GM18909 (cell line): ENCODE results near the gene ACOX3.
"Not testable (repeated sequence)": the region's sequence is repeated elsewhere in the genome, so short reads cannot be mapped to it uniquely, and the experiment has no call there.

Experiments
- ATAC-seq: cut with Tn5 transposase; IDR thresholded peaks from one replicate; pipeline ENCODE4 v1.9.1; 2021; ENCODE audit warnings: mild to moderate bottlenecking; ENCODE audit not compliant: unreplicated experiment, poor library complexity

ACOX3 gene

GRCh38 chr4:8359193-8359592 lies 81.3 kb downstream of the ACOX3 start:
- no peak for ATAC-seq

- ATAC-seq: no peak
Observed at GRCh38 chr4:8356856-8357255, 83.7 kb downstream of the ACOX3 start.

- ATAC-seq: no peak
Observed at GRCh38 chr4:8355864-8356565, 84.5 kb downstream of the ACOX3 start.

GRCh38 chr4:8355306-8355705 lies 85.2 kb downstream of the ACOX3 start:
- no peak for ATAC-seq

GRCh38 chr4:8353912-8354453 lies 86.5 kb downstream of the ACOX3 start:
- ATAC-seq: no peak

GRCh38 chr4:8353158-8353669 lies 87.3 kb downstream of the ACOX3 start:
- no peak for ATAC-seq

GRCh38 chr4:8352368-8353157 lies 88.0 kb downstream of the ACOX3 start:
- ATAC-seq: no peak

GRCh38 chr4:8351931-8352367 lies 88.6 kb downstream of the ACOX3 start:
- ATAC-seq: no peak

- ATAC-seq: no peak
Observed at GRCh38 chr4:8350841-8351461, 89.6 kb downstream of the ACOX3 start.

- ATAC-seq: no peak
Observed at GRCh38 chr4:8350352-8350751, 90.2 kb downstream of the ACOX3 start.

- ATAC-seq: no peak
Observed at GRCh38 chr4:8349664-8350236, 90.8 kb downstream of the ACOX3 start.

GRCh38 chr4:8349236-8349635 lies 91.3 kb downstream of the ACOX3 start:
- ATAC-seq: not testable (repeated sequence)

- no peak for ATAC-seq
Observed at GRCh38 chr4:8348071-8348470, 92.5 kb downstream of the ACOX3 start.

- no peak for ATAC-seq
Observed at GRCh38 chr4:8347660-8348059, 92.9 kb downstream of the ACOX3 start.

- no peak for ATAC-seq
Observed at GRCh38 chr4:8346838-8347605, 93.5 kb downstream of the ACOX3 start.

- no peak for ATAC-seq
Observed at GRCh38 chr4:8345946-8346814, 94.3 kb downstream of the ACOX3 start.

GRCh38 chr4:8345053-8345945 lies 95.2 kb downstream of the ACOX3 start:
- no peak for ATAC-seq

GRCh38 chr4:8344377-8344776 lies 96.1 kb downstream of the ACOX3 start:
- no peak for ATAC-seq
